NCI-H2196 treated with DMSO at 0.1 percent for 48 hours (cell line): Measurements from ENCODE around the gene RNF208.

Source experiments
- DNase-seq: peaks from one replicate; lab custom pipeline; 2025; ENCODE audit not compliant: unreplicated experiment; lab: John Stamatoyannopoulos, UW

Gene RNF208

DNA sequence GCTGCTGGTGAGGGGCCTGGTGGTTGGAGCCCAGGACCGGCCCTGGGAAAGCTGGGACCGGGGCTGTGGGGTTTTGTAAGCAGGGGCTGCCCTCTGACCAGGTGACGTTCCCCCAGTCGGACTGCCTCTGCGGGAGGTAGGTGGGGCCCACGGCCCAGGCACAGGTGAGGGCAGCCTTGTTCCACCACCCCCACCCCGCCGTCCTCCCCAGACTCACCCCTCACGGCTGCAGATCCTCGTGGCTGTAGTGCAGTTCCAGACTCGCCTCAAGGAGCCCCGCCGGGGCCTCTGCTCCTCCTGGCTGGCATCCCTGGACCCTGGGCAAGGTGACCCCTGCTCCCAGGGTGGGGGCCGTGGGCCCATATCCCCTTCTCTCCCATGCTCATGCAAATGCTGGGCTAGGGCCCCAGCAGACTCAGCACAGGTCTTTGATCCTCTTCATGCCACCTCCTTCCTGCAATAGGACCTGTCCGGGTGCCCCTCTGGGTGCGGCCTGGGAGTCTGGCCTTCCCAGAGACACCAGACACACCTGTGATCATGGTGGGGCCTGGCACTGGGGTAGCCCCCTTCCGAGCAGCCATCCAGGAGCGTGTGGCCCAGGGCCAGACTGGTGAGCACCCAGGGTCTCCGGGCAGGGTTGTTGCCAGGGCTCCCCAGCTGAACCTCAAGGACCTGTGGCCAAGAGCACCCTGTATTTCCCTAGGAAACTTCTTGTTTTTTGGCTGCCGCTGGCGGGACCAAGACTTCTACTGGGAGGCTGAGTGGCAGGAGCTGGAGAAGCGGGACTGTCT lies 6.6 kb downstream of the RNF208 start:
- no peak for DNase-seq

DNA sequence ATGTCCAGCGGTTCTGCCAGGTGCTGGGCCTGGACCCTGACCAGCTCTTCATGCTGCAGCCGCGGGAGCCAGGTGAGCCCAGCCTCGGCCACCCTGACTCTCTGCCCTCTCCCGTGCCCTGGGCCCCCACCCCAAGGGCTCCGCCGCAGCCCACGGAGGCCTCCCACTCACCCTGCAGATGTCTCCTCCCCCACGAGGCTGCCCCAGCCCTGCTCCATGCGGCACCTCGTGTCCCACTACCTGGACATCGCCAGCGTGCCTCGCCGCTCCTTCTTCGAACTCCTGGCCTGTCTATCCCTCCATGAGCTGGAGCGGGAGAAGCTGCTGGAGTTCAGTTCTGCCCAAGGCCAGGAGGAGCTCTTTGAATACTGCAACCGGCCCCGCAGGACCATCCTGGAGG lies 7.4 kb downstream of the RNF208 start:
- DNase-seq: no peak

DNA sequence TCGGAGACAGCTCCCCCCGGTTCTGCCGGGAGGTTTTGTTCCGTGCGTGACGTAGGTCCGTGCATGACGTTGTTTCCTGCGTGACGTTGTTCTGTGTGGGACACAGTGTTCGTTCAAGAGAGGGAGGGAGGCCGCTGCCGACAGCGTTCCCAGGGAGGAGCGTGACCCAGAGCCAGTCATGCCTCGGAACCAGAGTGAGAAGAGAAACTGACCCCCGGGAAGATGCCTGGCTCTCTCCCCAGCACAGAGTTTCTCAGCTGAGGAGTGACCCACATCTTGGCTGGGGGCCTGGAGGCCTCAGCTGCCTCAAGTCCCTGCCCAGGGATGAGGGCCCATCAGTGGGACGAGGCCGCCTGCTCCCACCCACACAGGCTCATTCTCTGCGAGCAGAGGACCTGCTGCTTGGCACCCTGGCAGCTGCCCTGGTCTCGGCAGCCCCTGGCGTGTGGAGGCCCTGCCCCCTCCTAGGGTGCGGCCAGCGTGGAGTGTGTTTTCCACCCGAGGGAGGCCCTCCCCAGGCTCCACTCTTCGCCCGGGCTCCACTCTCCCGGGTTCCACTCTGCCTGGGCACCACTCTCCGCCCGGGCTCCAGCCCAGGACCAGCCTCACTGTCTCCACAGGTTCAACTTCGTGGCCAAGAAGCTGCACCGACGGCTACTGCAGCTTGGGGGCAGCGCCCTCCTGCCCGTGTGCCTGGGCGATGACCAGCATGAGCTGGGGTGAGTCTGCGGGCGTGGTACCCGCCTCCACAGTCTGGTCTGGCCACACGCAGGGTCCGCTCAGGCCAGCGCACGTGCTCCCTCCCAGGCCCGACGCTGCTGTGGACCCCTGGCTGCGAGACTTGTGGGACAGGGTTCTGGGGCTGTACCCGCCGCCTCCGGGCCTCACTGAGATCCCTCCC lies 8.6 kb downstream of the RNF208 start:
- DNase-seq: no peak

DNA sequence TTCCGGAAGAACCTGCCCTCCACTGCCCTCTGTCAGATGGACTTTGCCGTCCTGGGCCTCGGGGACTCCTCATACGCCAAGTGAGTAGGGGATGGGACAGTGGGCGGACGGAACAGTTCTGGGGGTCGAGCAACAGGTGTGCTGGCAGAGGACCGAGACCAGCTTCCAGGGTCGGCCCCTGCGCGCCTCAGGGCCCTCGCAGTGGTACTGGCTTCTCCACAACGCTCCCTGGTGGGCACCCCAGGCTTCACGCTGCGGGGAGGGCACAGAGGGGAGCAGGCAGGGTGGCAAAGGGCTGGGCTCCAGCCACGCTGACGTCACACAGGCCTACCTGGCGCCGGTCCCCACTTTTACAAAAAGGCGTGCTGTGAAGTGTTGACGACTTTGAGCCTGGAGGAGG lies 9.5 kb downstream of the RNF208 start:
- DNase-seq: no peak

DNA sequence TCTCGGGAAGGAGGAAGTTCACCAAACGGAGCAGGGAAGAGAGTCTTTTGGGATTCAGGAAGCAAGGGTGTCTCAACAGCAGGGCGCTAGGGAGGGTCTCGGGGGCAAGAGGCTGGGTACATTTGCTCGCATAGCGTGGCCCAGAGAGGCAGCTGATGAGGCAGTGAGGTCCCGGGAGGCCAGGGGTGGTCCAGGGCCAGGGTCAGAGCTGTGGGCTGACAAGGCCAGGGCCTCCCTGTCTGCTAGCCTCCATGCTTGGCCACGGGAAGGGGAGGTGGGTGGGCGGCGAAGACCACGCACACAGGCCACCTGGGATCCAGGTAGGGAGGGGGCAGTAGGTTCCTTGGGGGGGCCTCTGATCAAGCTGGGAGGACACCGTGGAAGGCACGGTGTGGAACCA lies 10.5 kb downstream of the RNF208 start:
- no peak for DNase-seq

DNA sequence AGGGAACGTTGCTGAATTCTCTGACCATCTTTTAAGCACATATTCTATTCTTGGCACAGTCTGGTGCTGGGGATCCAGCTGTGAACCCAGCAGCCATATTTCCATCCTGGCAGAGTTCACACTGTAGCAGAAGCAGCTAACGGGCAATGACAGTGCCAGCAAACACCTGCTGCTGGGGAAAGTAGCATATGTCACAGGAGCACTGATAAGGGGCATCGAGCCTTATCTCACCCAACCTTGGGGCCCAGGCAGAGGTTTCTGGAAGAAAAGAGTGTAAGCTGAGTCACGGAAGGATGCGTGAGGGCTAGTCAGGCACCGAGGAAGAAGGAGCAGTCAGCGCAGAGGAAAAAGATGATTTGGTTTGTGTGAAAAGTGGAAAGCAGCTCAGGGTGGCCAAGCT lies 15.4 kb downstream of the RNF208 start:
- no peak for DNase-seq

DNA sequence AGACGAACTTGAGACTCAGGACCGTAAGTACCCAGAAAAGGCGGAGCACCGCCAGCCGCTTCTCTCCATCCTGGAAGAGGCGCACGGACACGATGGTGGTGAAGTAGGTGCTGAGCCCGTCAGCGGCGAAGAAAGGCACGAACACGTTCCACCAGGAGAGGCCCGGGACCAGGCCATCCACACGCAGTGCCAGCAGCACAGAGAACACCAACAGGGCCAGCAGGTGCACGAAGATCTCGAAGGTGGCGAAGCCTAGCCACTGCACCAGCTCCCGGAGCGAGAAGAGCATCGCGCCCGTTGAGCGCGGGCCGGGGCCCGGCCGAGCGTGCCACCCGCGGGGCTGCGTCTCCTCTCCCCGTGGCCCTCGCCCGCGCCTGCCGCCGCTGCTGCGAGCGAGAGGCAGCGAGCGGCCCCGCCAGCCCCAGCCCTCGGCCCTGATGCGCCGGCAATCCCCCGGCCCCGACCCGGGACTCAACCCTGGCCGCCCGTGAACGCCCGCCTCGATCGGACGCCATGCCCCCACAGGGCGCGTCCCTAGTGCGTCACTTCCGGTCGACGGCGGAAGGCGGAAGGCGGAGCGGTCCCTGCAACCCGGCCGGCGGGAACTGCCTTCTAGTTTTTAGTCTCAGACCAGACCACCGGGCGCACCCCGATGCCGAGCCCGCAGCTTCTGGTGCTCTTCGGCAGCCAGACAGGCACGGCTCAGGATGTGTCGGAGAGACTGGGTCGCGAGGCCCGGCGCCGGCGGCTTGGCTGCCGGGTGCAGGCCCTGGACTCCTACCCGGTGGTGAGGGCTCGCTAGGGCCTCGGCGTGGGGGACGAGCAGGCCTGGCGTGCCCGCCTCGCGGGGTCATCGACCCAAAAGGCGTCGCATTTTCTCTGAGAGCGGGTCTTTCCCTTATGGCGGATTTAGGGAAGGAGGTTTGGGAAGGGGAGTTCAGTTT lies 16.6 kb downstream of the RNF208 start, which contains the start of the genes NDOR1 and TMEM203:
NDOR1 (plus strand) TSS at position 575 of the 944 bp plus-strand sequence; CDS start at position 653, 78 bp downstream.
TMEM203 (minus strand) TSS at position 523 of the 944 bp plus-strand sequence; CDS start at position 289, 234 bp downstream.
- peak; percentile 58 for DNase-seq

DNA sequence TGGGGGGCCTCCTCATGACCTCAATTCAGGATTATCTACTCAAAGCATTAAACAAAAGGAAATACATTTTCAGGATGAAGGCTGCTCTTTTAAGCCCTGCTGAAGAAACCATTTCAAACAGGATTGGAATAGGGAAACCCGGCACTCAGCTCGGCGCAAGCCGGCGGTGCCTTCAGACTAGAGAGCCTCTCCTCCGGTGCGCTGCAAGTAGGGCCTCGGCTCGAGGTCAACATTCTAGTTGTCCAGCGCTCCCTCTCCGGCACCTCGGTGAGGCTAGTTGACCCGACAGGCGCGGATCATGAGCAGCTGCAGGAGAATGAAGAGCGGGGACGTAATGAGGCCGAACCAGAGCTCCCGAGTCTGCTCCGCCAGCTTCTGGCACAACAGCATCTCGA lies 17.3 kb downstream of the RNF208 start:
- no peak for DNase-seq

DNA sequence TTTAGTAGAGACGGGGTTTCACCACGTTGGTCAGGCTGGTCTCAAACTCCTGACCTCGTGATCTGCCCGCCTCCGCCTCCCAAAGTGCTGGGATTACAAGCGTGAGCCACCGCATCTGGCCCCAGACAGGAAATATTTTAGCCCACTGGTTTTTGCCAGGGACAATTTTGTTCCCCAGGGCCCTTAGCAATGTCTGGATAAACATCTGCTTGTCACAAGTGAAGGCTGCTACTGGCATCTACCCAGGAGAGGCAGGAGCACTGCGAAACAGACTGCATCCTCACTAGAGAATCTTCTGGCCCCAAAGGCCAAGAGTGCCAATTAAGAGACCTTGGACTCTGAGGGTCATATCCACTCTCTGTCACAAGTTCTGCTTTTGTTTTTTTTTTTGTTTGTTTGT lies 19.1 kb downstream of the RNF208 start:
- no peak for DNase-seq

DNA sequence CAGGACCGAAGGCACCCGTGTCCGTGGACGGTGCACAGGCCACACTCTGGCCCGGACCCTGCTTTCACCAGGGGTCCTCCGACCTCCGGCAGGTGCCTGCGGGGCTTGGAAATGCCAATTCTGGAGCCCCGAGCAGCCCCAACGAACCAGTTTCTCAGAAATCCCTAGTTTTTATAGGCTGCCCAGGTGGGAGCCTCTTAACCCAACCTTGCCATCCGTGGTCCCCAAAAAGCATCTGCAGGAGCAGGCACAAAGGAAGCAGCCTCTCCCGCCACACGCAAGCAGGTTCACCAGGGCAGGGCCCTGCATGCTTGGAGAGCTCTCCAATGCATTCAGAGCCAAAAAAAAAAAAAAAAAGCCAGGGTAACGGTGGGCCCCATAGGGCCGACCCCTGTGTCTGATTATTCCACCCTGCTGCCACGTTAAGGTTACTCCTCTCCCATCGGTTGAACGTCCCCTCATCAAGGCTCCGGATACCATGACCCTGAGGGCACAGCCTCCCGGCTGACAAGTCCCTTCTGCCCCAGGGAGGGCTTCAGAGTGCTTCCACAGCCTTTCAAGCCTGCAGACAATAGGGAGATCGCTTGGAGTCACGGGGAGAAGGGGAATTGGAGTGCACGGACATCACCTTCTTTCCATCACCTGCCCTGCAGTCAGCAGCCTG lies 20.7 kb downstream of the RNF208 start:
- no peak for DNase-seq

DNA sequence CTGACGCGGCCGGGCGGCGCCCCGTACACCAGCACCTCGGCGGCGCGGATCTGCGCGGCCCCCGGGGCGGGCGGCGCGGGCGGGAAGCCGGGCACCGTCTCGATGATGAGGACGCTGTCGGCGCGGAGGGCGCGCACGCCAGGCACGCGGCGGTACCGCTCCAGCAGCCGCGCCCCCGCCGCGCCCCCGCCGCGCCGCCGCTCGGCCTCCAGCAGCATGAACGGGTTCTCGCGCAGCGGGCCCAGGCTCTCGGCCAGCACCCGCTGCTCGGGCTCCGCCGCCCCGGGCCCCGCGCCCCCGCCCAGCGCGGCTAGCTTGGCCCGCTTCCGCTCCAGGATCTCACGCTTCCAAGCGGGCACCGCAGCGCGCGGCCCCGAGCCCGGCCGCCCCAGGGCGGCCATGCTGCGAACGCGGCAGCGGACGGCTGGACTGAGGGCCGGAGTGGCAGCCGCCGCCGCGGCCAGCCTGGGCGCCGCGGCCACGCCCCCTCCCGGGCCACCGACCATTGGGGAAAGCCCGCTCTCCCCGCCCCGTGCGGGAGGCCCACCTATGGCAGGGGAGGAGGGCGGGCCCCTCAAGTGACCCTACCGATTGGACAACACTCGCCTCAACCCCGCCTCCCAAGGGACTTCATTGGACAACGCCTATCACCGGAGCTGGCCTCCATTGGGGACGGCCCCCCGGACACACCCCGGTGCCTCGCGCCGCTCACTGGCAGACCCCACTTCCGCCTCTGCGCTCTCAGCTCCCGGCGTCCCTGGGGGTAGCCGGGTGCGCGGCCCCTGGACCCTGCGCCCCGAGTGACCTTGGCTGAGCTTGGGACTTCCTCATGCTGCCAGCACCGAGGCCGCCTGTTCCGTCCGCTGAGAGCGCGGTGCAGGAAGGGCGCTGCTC lies 21.5 kb downstream of the RNF208 start, which contains the start of gene TPRN:
TPRN (minus strand) TSS at position 431 of the 894 bp plus-strand sequence; CDS start at position 401, 30 bp downstream.
- DNase-seq: peak; percentile 98

DNA sequence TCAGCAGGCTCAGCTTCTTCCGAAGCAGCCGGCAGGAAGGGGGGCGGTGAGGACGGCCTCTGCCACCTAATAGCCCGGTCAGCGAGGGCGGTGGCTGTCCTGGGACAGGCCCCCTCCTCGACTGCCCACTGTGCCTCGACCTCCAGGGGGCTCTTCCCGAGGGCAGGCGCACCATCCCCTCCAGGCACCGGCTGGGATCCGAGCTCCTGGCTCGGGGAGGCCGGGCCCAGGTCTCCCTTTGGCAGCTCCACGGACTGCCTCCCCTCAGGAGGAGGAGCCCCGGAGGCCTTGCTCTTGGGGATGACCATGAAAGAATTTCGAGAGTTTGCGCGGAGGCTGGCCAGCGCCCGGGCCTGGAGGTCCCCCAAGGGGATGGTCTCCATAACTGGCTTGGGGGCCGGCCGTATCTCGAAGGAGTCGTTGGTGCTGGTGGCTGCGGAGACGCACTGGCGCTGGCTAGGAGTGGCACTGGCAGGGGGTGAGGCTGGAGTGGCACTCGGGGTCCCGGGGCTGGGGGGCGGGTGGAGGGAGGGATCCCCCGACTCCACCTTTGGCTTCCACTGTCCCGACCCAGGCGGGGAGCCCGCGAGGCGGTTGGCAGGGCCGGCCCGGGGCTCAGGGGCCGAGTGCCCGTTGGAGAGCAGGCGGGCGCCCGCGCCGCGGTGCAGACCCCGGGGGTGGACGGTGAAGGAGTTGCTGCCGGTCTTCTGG lies 22.5 kb downstream of the RNF208 start:
- no peak for DNase-seq

DNA sequence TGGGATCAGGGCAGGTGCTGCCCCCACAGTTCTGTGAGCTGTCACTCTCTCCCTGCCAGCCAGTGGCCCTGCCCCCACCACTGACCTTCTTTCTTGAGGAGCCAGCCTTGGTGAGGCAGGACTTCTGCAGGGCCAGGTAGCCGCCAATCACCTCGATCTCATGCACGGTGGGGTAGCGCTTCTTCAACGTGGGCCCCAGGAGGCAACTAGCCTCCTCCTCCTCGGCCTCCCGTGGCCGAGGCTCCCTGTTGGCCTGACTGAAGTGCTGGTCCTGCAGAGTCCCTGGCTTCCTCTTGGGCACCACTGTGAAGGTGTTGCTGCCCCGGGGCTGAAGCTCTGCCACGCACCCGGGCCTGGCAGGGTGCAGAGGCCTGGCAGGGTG lies 23.1 kb downstream of the RNF208 start:
- no peak for DNase-seq

DNA sequence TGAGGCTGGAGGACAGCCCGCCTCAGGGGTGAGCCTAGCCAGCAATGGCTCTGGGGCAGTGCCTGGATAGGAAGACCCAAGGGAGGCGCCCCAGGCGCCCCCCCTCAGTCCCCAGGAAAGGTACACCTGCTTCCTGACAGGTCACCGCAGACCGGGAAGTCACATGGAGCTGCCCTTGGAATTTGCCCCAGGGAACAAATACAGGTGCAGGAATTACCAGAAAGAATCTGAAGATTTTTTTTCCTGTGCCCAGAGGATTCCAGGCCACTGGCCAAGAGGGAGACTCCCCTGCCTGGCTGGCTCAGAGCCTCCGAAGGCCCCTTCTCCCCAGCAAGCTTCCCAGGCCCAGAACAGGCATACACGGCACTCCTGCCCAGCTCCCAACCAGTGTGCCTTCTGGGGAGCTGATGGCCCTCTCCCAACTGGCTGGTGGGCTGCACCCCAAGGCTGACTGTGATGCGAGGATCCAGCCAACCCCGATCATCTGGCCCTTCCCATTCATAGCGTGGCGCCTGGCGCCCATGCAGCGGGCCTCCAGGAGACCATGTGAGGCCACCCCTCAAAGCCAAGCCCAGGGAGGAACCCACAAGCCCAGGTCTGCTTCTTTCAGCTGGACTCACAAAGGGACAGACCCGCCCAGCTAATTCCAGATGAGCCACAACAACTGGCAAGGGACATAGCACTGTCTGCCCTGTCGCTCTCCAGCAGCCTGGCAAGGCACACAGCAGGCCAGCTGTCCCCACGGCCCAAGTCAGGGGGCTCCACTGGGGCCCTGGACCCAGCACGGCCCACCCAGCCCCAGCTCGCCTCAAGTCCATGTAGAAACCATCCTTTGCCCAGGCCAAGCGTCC lies 23.8 kb downstream of the RNF208 start:
- DNase-seq: no peak

DNA sequence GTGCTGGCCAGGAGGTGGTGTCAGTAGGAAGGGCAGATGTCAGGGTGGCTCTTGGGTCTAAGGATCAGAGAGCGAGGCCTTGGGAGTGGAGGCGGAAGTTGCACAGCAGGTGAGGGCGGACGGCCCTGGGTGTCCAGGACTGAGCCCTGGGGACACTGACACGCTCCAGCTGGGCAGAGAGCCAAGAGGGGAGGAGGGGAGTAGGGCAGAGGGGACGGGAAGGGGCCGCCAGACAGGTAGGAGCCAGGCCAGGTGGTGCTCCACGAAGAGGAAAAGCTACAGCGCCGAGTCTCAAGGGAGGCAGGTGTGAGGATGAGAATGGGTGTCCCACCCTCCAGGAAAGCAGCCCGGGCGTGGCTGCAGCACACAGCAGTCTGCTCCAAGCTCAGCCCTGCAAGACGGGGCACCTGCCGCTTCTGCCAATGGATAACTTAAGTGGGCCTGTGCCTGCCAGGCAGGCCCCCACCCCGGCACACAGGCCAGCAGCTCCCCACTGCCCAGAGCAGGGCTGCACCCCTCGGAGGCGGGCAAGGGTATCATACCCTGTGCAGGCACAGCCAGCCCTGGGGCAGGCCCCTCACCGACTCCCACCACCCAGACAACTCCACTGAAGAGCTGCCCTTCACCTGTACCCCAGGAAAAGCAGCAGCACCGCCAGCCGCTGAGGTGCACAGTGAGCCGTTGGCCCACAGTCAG lies 26.4 kb downstream of the RNF208 start:
- DNase-seq: peak; percentile 84

DNA sequence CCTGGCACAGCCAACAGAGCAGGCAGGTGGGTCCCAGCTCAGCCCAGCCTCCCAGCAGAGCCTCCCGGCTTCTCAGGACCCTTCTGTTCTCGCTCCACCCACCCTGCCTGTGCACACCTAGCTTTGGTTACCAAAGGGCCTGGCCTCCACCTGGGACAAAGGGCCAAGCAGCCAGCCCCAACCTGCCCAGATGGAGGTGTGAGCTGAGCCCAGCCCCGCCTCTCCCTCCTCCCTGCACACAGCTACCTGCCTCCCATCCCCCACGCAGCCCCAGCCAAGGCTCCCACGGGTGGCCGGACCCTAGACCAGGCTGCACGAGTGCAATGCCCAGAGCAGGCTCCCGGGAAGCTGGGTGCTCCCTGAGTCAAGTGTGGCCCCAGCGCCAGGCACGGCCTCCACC lies 27.1 kb downstream of the RNF208 start:
- peak; percentile 66 for DNase-seq

DNA sequence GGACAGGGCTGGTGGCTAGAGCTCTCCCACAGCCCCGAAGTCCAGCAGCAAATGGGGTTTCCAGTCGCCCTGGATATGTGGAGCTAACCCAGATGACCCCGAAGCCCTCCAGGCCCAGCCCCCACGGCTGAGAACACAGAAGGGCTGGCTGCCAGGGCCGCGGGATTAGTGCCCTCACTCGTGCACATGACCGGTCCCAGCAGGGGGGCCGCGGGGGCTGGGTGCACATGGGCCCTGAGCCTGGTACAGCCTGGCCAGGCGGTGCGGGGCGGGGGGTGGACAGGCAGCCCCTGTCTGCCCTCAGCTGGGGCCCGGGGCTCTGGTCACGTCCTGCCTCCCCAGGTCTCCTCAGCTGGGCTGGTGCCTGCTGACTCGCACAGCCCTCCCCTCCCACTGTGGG lies 27.7 kb downstream of the RNF208 start:
- DNase-seq: no peak
